Astrocyte of the cerebellum (primary cell): ENCODE measurements around the gene OVOL1.

ENCODE experiments used
- DNase-seq: peaks from one replicate; pipeline ENCODE4 v3.0.0-alpha.2; 2011; ENCODE audit warnings: low read depth
- H3K4me3 ChIP-seq: 2 replicates; pipeline ENCODE4 v1.5.1; 2011; ENCODE audit warnings: mild to moderate bottlenecking, low read depth, low read length, moderate library complexity
- CTCF ChIP-seq: IDR thresholded peaks from 2 replicates; pipeline ENCODE4 v1.5.1; 2012; ENCODE audit warnings: low read length, low read depth, moderate library complexity, mild to moderate bottlenecking; ENCODE audit errors: missing control alignments
- in situ Hi-C: cut with HindIII; loops from 2 replicates; pipeline ENCODE4 v1.10.0; 2017; ENCODE audit warnings: low sequenced_read_pairs

OVOL1 gene

GRCh38 chr11:65780770-65781151 lies 6.1 kb upstream of the OVOL1 start, which contains the start of gene AP5B1:
Gene AP5B1, minus strand, starts transcription at chr11:65780976. Its CDS starts 385 bp downstream, at chr11:65780591.
- in situ Hi-C loops, result no loop called here
- no peak for TF ChIP-seq CTCF
- DNase-seq, result no peak
- H3K4me3 ChIP-seq, result peak within 1 kb of the TSS; percentile 67

- in situ Hi-C loops, result no loop called here
These were observed 5.5 kb upstream of the OVOL1 start for GRCh38 chr11:65781152-65781961.

GRCh38 chr11:65781962-65782815 lies 4.7 kb upstream of the OVOL1 start:
- in situ Hi-C loops, result no loop called here
- H3K4me3 ChIP-seq, result no peak overlapping the region
- no peak for DNase-seq
- no peak for TF ChIP-seq CTCF

More at GRCh38 chr11:65781152-65781961, 5.5 kb upstream of the OVOL1 start:
- no peak for DNase-seq
- H3K4me3 ChIP-seq, result peak overlapping the region; percentile 67
- TF ChIP-seq CTCF, result peak; percentile 4

GRCh38 chr11:65782816-65783228 lies 4.0 kb upstream of the OVOL1 start:
- no peak for TF ChIP-seq CTCF
- no peak overlapping the region for H3K4me3 ChIP-seq
- in situ Hi-C loops, result no loop called here
- no peak for DNase-seq

GRCh38 chr11:65785319-65786007 lies 1.4 kb upstream of the OVOL1 start:
- TF ChIP-seq CTCF, result no peak
- in situ Hi-C loops, result no loop called here

More at GRCh38 chr11:65785319-65786007, 1.4 kb upstream of the OVOL1 start:
- DNase-seq, result no peak
- no peak overlapping the region for H3K4me3 ChIP-seq
